Fibroblast of mammary gland (primary cell): ENCODE data around the gene STAT4.

Experiments
- DNase-seq: peaks from one replicate; pipeline ENCODE4 v3.0.0-alpha.2; 2010; ENCODE audit warnings: low read depth
- H3K4me3 ChIP-seq: 2 replicates; pipeline ENCODE4 v1.5.1; 2011; ENCODE audit warnings: low read depth, mild to moderate bottlenecking, low read length, moderate library complexity; ENCODE audit not compliant: control insufficient read depth
- TF ChIP-seq, protein P1 (sequence below): conservative IDR thresholded peaks from 2 replicates; pipeline ENCODE4 v1.5.1; 2011; ENCODE audit warnings: low read depth, low read length, inconsistent platforms; ENCODE audit not compliant: control insufficient read depth, insufficient read depth

The STAT4 gene

DNA sequence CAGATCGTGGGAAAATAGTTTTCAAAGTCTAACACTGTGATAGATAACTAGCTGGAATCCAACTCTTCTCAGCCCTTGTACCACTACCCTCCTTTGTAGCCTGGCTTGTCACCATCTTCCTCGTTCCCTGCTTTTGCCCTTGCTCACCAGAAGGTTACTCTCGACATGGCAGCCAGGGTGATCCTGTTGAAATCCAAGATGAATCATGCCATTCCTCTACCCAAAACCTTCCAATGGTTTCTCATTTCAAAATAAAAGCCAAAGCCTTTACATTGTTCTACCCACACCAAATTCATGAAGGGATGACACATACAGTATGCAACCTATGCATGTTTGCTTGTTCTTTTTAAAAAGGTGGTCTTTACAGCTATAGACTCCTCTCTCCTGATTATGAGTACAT lies 45.7 kb downstream of the STAT4 start:
- DNase-seq = peak; percentile 57
- no peak overlapping the region for H3K4me3 ChIP-seq

GRCh38 chr2:191103774-191104173 lies 47.0 kb downstream of the STAT4 start:
- no peak overlapping the region for H3K4me3 ChIP-seq
- DNase-seq = no peak
- TF ChIP-seq, protein P1, sequence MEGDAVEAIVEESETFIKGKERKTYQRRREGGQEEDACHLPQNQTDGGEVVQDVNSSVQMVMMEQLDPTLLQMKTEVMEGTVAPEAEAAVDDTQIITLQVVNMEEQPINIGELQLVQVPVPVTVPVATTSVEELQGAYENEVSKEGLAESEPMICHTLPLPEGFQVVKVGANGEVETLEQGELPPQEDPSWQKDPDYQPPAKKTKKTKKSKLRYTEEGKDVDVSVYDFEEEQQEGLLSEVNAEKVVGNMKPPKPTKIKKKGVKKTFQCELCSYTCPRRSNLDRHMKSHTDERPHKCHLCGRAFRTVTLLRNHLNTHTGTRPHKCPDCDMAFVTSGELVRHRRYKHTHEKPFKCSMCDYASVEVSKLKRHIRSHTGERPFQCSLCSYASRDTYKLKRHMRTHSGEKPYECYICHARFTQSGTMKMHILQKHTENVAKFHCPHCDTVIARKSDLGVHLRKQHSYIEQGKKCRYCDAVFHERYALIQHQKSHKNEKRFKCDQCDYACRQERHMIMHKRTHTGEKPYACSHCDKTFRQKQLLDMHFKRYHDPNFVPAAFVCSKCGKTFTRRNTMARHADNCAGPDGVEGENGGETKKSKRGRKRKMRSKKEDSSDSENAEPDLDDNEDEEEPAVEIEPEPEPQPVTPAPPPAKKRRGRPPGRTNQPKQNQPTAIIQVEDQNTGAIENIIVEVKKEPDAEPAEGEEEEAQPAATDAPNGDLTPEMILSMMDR = no peak

More for the DNA sequence above, 45.7 kb downstream of the STAT4 start:
- TF ChIP-seq, protein P1 = no peak

GRCh38 chr2:191100216-191100615 lies 50.6 kb downstream of the STAT4 start:
- H3K4me3 ChIP-seq = no peak overlapping the region
- DNase-seq = no peak
- TF ChIP-seq, protein P1 = no peak

DNA sequence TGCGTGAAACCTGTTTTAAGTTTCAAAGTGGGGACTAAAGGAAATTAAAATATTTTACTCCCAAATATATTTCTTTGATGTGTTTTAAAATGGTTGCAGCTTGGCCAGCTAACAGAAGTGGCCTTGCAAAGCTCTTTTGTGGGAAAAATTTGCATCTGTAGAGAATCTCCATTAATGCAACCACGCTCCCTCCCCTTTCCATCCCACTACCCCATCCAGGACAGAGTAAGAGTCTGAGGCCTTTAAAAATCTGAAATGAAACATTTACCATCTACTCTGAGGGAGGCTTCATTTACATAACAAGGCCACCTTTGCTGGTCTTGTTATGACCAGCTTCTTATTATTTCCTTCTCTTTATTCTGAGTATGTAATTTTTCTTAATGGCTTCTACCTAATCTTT lies 63.5 kb downstream of the STAT4 start:
- DNase-seq = no peak
- TF ChIP-seq, protein P1 = no peak
- no peak overlapping the region for H3K4me3 ChIP-seq

DNA sequence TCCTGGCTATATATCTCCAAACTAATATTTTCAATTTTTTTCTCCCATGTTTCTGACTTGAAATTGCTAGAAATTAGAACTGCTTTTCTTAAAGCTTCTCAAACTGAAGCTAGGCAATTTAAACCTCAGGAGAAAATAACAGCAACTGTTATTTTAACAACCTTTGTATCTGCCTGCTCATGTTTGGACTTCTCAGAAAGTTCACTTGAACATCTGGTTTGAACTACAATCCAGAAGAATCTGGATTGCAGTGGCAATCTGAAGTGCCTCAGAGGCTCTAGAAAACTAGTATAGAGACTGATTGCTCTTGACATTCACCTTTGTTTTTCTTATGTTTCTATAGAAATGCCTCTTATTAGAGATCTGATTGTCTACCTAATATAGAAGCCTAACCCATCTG lies 64.1 kb downstream of the STAT4 start:
- DNase-seq = no peak
- TF ChIP-seq, protein P1 = no peak
- H3K4me3 ChIP-seq = no peak overlapping the region

DNA sequence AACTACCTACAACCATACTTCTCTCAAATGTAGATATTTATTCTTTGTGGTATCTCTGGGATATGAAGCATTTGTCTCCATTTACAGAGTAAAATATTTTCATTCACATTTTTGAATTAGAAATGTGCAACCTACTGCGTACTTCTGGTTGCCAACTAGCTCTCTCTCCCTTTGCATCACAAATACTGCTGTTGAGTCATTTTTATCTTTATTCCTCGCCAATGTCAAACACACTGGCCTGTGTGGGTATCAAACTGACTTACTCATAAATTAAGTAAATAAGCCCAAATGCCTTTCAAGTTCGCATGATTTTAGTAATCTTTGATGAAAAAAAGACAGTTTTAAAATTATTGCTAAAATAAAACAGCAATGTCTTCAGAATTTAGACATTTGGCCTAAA lies 67.3 kb downstream of the STAT4 start:
- no peak overlapping the region for H3K4me3 ChIP-seq
- TF ChIP-seq, protein P1 = no peak
- no peak for DNase-seq

DNA sequence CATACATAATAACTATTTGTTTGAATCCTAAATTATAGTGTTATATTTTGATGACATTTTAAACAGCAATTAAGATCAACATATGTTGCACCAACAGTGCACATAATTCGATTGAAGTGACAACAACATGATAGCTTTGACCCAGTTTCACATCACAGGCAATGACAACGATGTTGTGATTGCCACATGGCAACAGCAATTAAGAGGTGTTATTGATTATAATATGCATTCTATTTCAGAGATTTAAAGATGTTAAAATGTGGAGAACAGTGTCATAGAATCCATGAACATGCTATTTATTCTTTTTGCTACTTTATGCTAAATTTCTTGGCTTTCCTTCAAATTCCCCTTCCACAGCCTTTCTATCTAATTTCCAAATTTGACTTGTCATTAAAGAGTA lies 68.5 kb downstream of the STAT4 start:
- no peak for DNase-seq
- TF ChIP-seq, protein P1 = no peak
- no peak overlapping the region for H3K4me3 ChIP-seq
